ENCODE data around the gene FAM216B.
"Not testable (repeated sequence)": the region's sequence is repeated elsewhere in the genome, so short reads cannot be mapped to it uniquely, and the experiment has no call there.

The FAM216B gene

GRCh38 chr13:42788601-42789000, 7.2 kb downstream of the FAM216B start:
- DNase-seq = no peak

GRCh38 chr13:42792154-42792553, 10.8 kb downstream of the FAM216B start:
- no peak for DNase-seq

DNA sequence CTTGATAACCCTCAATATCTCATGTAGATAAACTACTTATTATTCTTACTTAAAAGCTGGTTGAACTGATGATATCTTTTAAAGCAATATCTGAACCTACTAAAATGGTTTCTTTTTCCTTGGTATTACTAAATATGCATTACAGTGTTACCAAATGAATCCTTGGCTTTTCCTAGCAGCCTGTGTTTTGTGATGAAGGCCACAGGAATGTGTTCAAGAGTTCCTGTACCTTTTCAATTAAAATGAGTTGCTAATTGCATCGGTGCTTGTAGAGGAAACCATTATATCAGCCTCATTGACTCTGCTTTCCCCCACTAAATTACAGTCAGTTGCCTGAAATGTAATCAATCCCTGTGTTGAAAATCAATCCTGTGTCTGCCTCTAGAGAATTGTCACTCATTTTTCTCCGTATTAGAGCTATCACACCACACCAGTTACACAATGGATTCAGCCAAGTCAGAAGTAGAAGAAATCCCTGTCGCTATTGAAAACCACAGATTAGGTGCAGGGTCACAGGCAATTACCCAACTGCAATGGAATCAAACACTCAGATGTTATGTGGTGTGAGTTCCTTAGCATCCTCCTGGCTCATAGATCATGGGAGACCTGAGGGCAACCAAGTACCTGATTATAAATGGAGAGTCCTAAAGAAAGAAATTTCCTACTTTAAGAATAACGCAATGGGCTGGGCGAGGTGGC, 13.3 kb downstream of the FAM216B start:
- no peak for DNase-seq

DNA sequence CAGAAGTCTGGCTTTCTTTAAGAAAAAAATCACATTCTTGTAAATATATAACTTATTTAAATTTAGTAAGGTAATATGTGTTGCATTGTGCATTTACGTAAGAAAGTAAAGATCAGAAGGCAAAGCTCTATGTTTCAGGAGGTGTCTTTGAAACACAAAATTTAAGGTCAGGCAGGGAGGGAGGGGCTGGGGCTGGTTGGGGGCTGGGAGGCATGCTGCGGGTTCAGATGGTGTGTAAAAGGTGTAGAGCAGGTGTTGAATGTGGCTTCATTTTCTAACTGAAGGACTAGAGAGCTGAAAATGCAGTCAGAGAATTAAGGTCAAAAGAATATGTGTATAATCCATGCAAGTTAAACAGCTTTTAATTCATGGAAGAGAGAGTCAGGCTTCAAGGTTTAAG, 14.3 kb downstream of the FAM216B start:
- DNase-seq = no peak

DNA sequence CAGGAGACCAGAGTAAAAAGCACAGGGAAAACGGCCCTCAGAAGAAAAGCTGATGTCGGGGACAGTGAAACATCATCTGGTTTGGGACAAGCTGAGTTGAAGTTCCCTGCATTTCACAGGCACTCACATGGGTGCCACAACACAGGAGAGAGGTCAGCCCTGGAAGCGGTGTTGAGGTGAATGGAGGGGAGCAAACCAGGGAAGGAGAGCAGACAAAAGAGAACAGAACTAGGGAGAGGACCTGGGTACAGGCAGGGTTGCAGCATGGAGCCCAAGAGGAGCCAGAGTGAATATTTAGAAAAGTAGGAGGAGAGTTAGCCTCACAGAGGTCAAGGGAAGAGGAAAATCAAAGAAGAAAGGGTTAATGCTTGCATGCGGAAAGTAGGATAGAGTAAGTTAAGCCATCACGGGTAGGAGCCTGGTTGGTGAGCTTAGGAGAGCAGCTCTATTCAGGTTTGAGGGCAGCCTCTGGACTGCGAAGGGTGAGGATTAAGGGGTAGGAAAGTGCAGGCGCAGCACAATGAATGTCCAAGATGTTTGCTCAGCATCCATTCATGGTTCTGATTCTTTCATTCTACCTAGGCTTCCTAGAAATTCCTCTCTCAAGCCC, 15.5 kb downstream of the FAM216B start:
- DNase-seq = no peak

DNA sequence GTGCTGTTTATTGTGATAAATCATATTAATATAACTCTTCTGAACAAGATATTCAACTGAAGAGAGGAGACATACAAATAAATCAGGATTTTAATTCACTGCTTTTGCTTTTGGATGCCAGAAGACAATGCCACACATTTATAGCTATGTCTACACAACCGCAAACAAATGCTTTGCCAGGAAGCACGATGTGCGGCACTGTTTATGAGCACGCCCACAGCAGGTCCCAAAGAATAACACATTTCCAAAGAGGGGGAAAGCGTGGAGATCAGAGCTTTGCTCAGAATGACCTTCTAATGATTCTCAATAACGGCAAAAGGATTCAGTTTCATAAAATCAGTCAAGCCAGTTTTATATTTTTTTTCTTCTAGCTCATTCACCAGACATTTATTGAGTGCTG, 16.7 kb downstream of the FAM216B start:
- no peak for DNase-seq

GRCh38 chr13:42800109-42800643, 18.8 kb downstream of the FAM216B start:
- no peak for DNase-seq

GRCh38 chr13:42803563-42804204, 22.3 kb downstream of the FAM216B start:
- DNase-seq = no peak

- DNase-seq = no peak
Observed at GRCh38 chr13:42804244-42804874, 23.0 kb downstream of the FAM216B start.

GRCh38 chr13:42807241-42807640, 25.9 kb downstream of the FAM216B start:
- DNase-seq = no peak

- no peak for DNase-seq
Observed at GRCh38 chr13:42807866-42808265, 26.5 kb downstream of the FAM216B start.

DNA sequence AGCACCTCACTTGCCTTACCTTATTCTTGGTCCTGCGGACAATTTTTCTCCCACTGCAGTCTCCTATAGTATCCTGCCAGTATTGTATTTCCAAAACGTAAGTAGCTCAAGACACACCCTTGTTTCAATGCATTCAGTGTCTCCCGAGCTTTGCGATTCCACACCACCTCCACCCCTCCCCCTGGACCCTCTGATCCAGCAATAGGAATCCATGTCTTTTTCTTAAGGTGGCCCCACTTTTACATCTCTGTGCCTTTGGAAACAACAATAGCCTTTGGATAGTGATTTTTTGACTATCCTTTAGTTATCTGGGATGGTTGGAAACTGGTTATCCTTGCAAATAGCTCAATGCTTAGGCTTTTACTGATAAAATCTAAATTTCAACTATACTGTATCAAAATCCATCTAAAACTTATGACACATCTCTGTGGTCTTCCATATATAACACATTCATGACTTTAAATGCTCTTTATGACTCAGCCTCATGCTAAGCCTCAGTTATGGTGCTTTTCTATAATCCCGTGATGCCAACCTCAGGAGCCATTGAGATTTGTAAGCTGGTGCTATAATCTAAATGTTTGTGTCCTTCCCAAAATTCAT, 27.1 kb downstream of the FAM216B start:
- no peak for DNase-seq

GRCh38 chr13:42812316-42812715, 30.9 kb downstream of the FAM216B start:
- DNase-seq = no peak

DNA sequence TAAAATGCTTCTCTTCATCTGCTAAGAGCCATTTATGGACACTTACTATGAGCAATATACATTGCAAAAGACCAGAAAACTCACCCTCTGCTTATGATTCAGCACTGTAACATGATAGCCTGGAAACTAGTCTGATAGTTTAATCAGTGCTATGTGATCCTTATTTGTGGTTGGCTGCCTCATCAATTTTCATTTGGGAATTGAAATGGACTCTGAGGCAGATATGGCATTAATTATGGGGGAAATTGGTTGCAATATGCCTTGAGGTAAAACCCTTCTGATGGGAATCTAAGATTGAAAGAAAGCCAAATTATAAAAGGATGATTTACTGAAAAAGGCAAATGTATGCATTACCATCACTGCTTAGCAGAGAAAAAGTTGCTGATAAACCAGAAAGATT, 33.5 kb downstream of the FAM216B start:
- DNase-seq = no peak

DNA sequence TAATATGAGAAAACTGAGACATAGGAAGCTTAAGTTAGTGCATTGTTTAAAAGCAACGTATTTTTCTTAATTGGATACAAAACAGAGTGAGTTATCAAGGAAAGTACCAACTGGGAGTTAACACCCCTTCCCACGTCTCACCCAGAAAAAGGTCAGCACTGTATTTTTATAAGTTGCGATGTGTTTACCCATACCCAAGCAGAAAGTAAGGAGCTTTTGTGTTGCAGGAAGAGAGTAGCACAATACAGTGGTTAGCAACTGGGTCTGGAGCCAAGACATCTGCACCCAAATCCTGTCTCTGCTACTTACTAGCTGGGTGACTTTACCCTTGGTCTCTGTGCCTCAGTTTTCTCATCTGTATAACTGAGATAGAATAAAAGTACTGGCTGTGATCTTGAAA, 34.3 kb downstream of the FAM216B start:
- no peak for DNase-seq

- no peak for DNase-seq
Observed at GRCh38 chr13:42816538-42816937, 35.2 kb downstream of the FAM216B start.

DNA sequence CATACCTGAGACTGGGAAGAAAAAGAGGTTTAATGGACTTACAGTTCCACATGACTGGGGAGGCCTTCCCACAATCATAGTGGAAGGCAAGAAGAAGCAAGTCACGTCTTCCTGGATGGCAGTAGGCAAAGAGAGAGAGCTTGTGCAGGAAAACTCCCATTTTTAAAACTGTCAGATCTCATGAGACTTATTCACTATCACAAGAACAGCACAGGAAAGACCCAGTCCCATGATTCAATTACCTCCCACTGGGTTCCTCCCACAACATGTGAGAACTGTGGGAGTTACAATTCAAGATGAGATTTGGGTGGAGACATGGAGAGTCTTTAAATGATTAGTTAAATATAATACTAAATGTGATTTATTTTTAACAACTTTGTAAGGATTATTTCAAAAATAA, 38.3 kb downstream of the FAM216B start:
- not testable (repeated sequence) for DNase-seq

GRCh38 chr13:42820451-42820850, 39.1 kb downstream of the FAM216B start:
- DNase-seq = no peak

- DNase-seq = no peak
Observed at GRCh38 chr13:42821437-42821836, 40.1 kb downstream of the FAM216B start.

- no peak for DNase-seq
Observed at GRCh38 chr13:42832341-42833096, 51.1 kb downstream of the FAM216B start.

DNA sequence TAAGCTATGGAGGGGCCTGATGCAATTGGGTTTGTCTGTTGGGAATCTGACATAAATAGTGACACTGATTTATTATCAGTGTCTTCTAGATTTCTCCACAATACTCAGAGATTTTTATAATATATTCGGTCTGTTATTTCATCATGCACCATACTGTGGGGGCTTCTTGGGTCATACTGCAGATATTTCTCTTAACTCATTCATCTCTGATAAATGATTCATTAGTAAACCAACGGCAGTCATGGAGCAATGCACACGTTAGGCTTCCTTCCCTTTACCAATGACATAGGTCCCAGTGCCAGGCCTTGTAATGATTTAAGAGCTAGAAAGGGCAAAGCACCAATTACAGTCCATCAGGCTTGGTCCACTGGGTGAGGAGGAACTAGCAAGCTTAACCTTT, 53.6 kb downstream of the FAM216B start:
- DNase-seq = no peak

DNA sequence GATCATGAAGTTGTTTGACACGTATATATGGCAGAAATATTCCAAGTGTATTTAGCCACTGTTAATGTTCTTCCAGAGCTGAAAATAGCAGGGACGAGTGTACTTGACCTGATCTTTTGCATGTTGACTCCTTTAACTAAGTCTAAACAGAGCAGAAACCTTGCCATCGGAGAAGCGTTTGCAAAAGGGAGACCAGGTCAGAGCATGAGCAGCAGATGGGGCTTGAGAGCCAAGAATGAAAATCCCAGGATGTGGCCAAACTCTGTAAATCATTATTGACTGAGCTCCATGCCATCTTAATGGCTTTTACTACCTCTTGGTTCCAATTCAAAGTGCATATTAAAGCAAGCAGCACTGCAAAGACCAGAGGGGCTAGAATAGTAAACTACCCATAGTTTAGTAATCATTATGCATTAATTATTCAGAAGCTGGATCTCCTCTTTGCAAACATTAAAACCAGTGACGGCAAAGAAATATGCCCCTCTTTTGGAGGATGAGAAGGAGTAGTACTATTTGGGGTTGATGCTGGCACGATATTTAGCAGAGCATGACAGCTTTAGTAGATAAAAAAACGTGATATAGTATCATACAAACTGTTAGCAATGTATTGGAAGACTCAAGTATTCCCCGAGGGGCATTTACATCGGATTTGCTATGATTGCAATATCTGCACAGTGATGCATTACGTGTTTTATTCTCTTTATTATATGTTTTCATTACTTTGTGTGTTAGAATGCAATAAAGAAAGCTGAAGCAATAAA, 55.7 kb downstream of the FAM216B start:
- DNase-seq = no peak
